ENCODE measurements around the gene ROS1.

DNA sequence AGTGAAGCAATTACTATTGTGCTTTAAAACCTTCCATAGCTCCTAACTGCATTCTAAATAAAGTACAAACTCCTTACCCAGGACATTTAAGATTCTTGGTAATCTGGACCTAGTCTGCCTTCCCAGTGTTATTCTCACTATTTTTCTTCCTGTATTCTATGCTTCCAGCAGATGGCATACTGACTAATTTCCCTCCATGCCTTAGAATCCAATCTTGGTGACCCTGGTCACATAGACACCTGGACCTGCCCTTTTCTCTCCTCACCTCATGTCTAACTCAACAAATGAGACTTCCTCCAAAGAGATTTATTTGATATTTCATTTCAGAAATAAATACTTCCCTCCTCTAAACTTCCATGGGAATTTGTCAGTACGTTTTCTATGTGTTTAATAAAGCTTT, 25.8 kb downstream of the ROS1 start:
- TF ChIP-seq, protein P1, sequence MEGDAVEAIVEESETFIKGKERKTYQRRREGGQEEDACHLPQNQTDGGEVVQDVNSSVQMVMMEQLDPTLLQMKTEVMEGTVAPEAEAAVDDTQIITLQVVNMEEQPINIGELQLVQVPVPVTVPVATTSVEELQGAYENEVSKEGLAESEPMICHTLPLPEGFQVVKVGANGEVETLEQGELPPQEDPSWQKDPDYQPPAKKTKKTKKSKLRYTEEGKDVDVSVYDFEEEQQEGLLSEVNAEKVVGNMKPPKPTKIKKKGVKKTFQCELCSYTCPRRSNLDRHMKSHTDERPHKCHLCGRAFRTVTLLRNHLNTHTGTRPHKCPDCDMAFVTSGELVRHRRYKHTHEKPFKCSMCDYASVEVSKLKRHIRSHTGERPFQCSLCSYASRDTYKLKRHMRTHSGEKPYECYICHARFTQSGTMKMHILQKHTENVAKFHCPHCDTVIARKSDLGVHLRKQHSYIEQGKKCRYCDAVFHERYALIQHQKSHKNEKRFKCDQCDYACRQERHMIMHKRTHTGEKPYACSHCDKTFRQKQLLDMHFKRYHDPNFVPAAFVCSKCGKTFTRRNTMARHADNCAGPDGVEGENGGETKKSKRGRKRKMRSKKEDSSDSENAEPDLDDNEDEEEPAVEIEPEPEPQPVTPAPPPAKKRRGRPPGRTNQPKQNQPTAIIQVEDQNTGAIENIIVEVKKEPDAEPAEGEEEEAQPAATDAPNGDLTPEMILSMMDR (IDR thresholded peaks at IDR 0.05), result peak; percentile 37
- no peak for TF ChIP-seq EZH2 (IDR thresholded peaks at IDR 0.05)
- no peak for TF ChIP-seq EZH2phosphoT487 (IDR thresholded peaks at IDR 0.05)

All from neural progenitor cell (in vitro differentiated cells).